Lower lobe of right lung (tissue), 2 donors: ENCODE measurements around the gene UBN2. TPM values are rescaled to one million over a fixed set of nuclear protein-coding genes. Genes with fewer than 3 reads are reported as not detected.

ENCODE experiments used
- ATAC-seq, 2 donors: fragments of 200-7000 bp; cut with Tn5 transposase; one replicate each; pipeline ENCODE4 v1.9.1; 2020 to 2022; ENCODE audit warnings: mild to moderate bottlenecking in 2 of 2, moderate library complexity in 2 of 2
- DNase-seq: peaks from one replicate; pipeline ENCODE4 v3.0.0-alpha.2; 2020
- H3K27ac ChIP-seq: fragments of 200-600 bp; one replicate; pipeline ENCODE4 v1.8.0; 2022
- H3K27me3 ChIP-seq: fragments of 200-600 bp; one replicate; pipeline ENCODE4 v1.8.0; 2022; ENCODE audit warnings: low read depth
- H3K36me3 ChIP-seq: fragments of 200-600 bp; one replicate; pipeline ENCODE4 v1.8.0; 2022; ENCODE audit warnings: mild to moderate bottlenecking
- H3K4me1 ChIP-seq: fragments of 200-600 bp; one replicate; pipeline ENCODE4 v1.8.0; 2022
- H3K4me3 ChIP-seq: fragments of 200-600 bp; one replicate; pipeline ENCODE4 v1.8.0; 2022; ENCODE audit warnings: mild to moderate bottlenecking
- H3K9me3 ChIP-seq: fragments of 200-600 bp; one replicate; pipeline ENCODE4 v1.8.0; 2022
- intact Hi-C: fragments of 100-400 bp; cut with DNase I; formaldehyde crosslinking; loops from one replicate; pipeline ENCODE4 v1.11.0; 2022
- total RNA-seq: library from RNA; stranded (reverse); fragmentation: NEBNext Ultra II Directional; extraction: Animal tissue kit (Norgen Biotek cat#: 25700); gene quantifications from one replicate; pipeline ENCODE4 v1.2.1, GENCODE V29; 2021
- TF ChIP-seq, protein P1 (sequence below): fragments of 200-600 bp; IDR thresholded peaks from one replicate; pipeline ENCODE4 v1.8.0; 2022; ENCODE audit warnings: antibody characterized with exemption, mild to moderate bottlenecking
- donor health status: DM: no; HTN: yes; CAD: no; lungs with severe emphysema.

Gene UBN2
- total RNA-seq, 1 donor from 2014 or later, result 23.4 TPM

DNA sequence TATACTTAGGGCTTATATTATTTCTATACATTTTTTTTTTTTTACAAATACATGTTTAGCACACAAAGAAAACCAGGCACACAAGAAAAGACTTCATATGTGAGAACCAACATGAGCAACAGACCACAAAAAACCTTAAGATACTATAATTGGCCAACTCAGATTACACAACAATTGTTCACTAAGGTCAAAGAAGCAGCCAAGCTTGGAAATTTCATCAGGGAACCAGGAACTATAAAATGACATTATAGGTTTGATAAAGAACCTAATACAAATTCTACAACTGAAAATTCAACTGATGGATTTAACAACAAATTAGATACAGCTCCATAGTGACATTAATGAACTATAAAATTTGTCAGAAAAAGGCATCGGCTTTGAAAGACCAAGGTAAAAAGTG, 124.3 kb downstream of the UBN2 start:
- Histone ChIP-seq H3K27me3 (no peaks in the 10 kb centered on the region), H3K36me3 (peaks cover 10% of the 10 kb centered on the region), H3K27ac (no peak overlapping the region), H3K4me3 (no peak overlapping the region), H3K4me1 (peaks cover 7% of the 10 kb centered on the region), H3K9me3 (no peaks in the 10 kb centered on the region)
- intact Hi-C loops, result no loop called here
- ATAC-seq (no peak), DNase-seq (no peak)
- TF ChIP-seq, protein P1, sequence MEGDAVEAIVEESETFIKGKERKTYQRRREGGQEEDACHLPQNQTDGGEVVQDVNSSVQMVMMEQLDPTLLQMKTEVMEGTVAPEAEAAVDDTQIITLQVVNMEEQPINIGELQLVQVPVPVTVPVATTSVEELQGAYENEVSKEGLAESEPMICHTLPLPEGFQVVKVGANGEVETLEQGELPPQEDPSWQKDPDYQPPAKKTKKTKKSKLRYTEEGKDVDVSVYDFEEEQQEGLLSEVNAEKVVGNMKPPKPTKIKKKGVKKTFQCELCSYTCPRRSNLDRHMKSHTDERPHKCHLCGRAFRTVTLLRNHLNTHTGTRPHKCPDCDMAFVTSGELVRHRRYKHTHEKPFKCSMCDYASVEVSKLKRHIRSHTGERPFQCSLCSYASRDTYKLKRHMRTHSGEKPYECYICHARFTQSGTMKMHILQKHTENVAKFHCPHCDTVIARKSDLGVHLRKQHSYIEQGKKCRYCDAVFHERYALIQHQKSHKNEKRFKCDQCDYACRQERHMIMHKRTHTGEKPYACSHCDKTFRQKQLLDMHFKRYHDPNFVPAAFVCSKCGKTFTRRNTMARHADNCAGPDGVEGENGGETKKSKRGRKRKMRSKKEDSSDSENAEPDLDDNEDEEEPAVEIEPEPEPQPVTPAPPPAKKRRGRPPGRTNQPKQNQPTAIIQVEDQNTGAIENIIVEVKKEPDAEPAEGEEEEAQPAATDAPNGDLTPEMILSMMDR, result no peak

Other genes starting within 250 kb of the UBN2 start
- gene KIAA1549, start 249.8 kb upstream of the UBN2 start, total RNA-seq, result 5.3 TPM
- 7.1 TPM for gene ZC3HAV1L, start 195.2 kb upstream of the UBN2 start, total RNA-seq
- gene ZC3HAV1, start 121.5 kb upstream of the UBN2 start, total RNA-seq, result 43.6 TPM
- 10.8 TPM for gene FMC1, start 110.1 kb downstream of the UBN2 start, total RNA-seq
- 74.6 TPM for gene LUC7L2, start 128.7 kb downstream of the UBN2 start, total RNA-seq